Measurements from ENCODE around the gene GATAD2A.

GRCh38 chr19:19548915-19549759 lies 143.7 kb downstream of the GATAD2A start:
- TF ChIP-seq CTCF (IDR thresholded peaks at IDR 0.05) = no peak
- TF ChIP-seq POLR2A (IDR thresholded peaks at IDR 0.05) = no peak
